ENCODE measurements around the gene USP36. TPM values are rescaled to one million over a fixed set of nuclear protein-coding genes. Genes with fewer than 3 reads are reported as not detected.
A peak's percentile ranks its signal among the peaks of the same experiment; 100 is the strongest.

Gene USP36
- total and polyA plus RNA-seq, 2 experiments from 2014 or later = 27.1 to 27.8 TPM

- TF ChIP-seq CTCF (IDR thresholded peaks at IDR 0.05; ENCODE audit: low read depth, low read length) = no peak
- peak overlapping the region; percentile 83 for H3K4me3 ChIP-seq
- no peaks in the 10 kb centered on the region for H3K9me3 ChIP-seq (ENCODE audit: low read depth)
- DNase-seq (ENCODE audit: low read depth in 1 of 2, low spot score in 1 of 2) = peak; percentile 48 to 69
- peak overlapping the region; percentile 96 for H3K27ac ChIP-seq
- no peaks in the 10 kb centered on the region for H3K27me3 ChIP-seq
- peaks cover 5% of the 10 kb centered on the region for H3K4me1 ChIP-seq (ENCODE audit: low read depth)
- H3K36me3 ChIP-seq = peaks cover 23% of the 10 kb centered on the region
Observed at GRCh38 chr17:78839762-78840529, 668 bp downstream of the USP36 start.

GRCh38 chr17:78839235-78839761 lies 1.3 kb downstream of the USP36 start:
- Histone ChIP-seq H3K4me1 (ENCODE audit: low read depth) (peaks cover 5% of the 10 kb centered on the region), H3K9me3 (ENCODE audit: low read depth) (no peaks in the 10 kb centered on the region), H3K4me3 (peak overlapping the region; percentile 83), H3K36me3 (peaks cover 28% of the 10 kb centered on the region), H3K27ac (peak overlapping the region; percentile 96), H3K27me3 (no peaks in the 10 kb centered on the region)
- peak in 1 of 2 donors; percentile 1 for DNase-seq (ENCODE audit: low read depth in 1 of 2, low spot score in 1 of 2)
- no peak for TF ChIP-seq CTCF (IDR thresholded peaks at IDR 0.05; ENCODE audit: low read depth, low read length)

GRCh38 chr17:78838574-78839005 lies 2.0 kb downstream of the USP36 start:
- TF ChIP-seq CTCF (IDR thresholded peaks at IDR 0.05; ENCODE audit: low read depth, low read length) = no peak
- Histone ChIP-seq H3K36me3 (peaks cover 35% of the 10 kb centered on the region), H3K4me3 (no peak overlapping the region), H3K9me3 (ENCODE audit: low read depth) (no peaks in the 10 kb centered on the region), H3K27ac (no peak overlapping the region), H3K4me1 (ENCODE audit: low read depth) (peaks cover 5% of the 10 kb centered on the region), H3K27me3 (no peaks in the 10 kb centered on the region)
- DNase-seq (ENCODE audit: low read depth in 1 of 2, low spot score in 1 of 2) = no peak

GRCh38 chr17:78836420-78837021 lies 4.1 kb downstream of the USP36 start:
- no peaks in the 10 kb centered on the region for H3K9me3 ChIP-seq (ENCODE audit: low read depth)
- TF ChIP-seq CTCF (IDR thresholded peaks at IDR 0.05; ENCODE audit: low read depth, low read length) = no peak
- peaks cover 2% of the 10 kb centered on the region for H3K4me1 ChIP-seq (ENCODE audit: low read depth)
- no peaks in the 10 kb centered on the region for H3K27me3 ChIP-seq
- DNase-seq (ENCODE audit: low read depth in 1 of 2, low spot score in 1 of 2) = no peak
- H3K27ac ChIP-seq = no peak overlapping the region
- peaks cover 52% of the 10 kb centered on the region for H3K36me3 ChIP-seq
- H3K4me3 ChIP-seq = no peak overlapping the region

- Histone ChIP-seq H3K27ac (no peak overlapping the region), H3K36me3 (peaks cover 64% of the 10 kb centered on the region), H3K4me3 (no peak overlapping the region), H3K4me1 (ENCODE audit: low read depth) (no peaks in the 10 kb centered on the region), H3K27me3 (no peaks in the 10 kb centered on the region), H3K9me3 (ENCODE audit: low read depth) (no peaks in the 10 kb centered on the region)
- DNase-seq (ENCODE audit: low read depth in 1 of 2, low spot score in 1 of 2) = no peak
- no peak for TF ChIP-seq CTCF (IDR thresholded peaks at IDR 0.05; ENCODE audit: low read depth, low read length)
Observed at GRCh38 chr17:78834571-78834970, 6.0 kb downstream of the USP36 start.
